GM12878 (cell line): ENCODE measurements around the gene KIF2B. TPM values are rescaled to one million over a fixed set of nuclear protein-coding genes. Genes with fewer than 3 reads are reported as not detected.

Experiments used
- ATAC-seq: fragments of 200-7000 bp; cut with Tn5 transposase; 3 replicates; pipeline ENCODE4 v1.9.1; 2020; ENCODE audit warnings: mild to moderate bottlenecking, moderate library complexity
- BruUV-seq: library from RNA; stranded (reverse); fragments of 400-500 nt; replicated peaks from 2 replicates; lab custom pipeline; 2021; lab: Mats Ljungman, UMichigan
- CTCF ChIA-PET: fragments of 300-600 bp; sonication (Branson Sonifier 250); formaldehyde crosslinking; extraction: SDS; loops from one replicate; lab custom pipeline; 2021; ENCODE audit warnings: inconsistent platforms; lab: Yijun Ruan, JAX
- POLR2A ChIA-PET: fragments of 350-600 bp; formaldehyde crosslinking; extraction: SDS; loops from one replicate; lab custom pipeline; 2021; ENCODE audit warnings: inconsistent platforms; lab: Charles Lee
- RAD21 ChIA-PET: fragments of 300-600 bp; sonication (Branson Sonifier 250); formaldehyde crosslinking; loops from one replicate; lab custom pipeline; 2023; ENCODE audit warnings: antibody characterized with exemption; ENCODE audit not compliant: unreplicated experiment; lab: Charles Lee
- SMC1A ChIA-PET: fragments of 300-600 bp; sonication (Branson Sonifier 250); formaldehyde crosslinking; loops from one replicate; lab custom pipeline; 2023; ENCODE audit not compliant: unreplicated experiment, uncharacterized antibody; lab: Charles Lee
- DNase-seq: peaks from one replicate; pipeline ENCODE4 v3.0.0-alpha.2; 2011; ENCODE audit warnings: low read depth, low spot score
- FAIRE-seq: peaks from 3 replicates; lab custom pipeline; 2011; peaks lifted over from hg19 to GRCh38; lab: Jason Lieb, UNC
- H2AFZ ChIP-seq: 2 replicates; pipeline ENCODE4 v1.6.0; 2011; ENCODE audit warnings: low read depth, low read length, control low read depth; ENCODE audit not compliant: control insufficient read depth
- H3K27ac ChIP-seq: 2 replicates; pipeline ENCODE4 v1.5.1; 2011; ENCODE audit warnings: control low read depth; ENCODE audit not compliant: control insufficient read depth, insufficient read depth
- H3K27me3 ChIP-seq, 2 experiments: replicated peaks in 1 of 2; 2 replicates each; pipeline versions ENCODE4 v1.6.0 to v1.6.1; 2011; ENCODE audit warnings: low read length in 1 of 2; ENCODE audit not compliant: control insufficient read depth in 2 of 2, insufficient read depth in 2 of 2
- H3K36me3 ChIP-seq, 2 experiments: 2 replicates each; pipeline ENCODE4 v1.5.1; 2011; ENCODE audit warnings: low read length in 1 of 2; ENCODE audit not compliant: control insufficient read depth in 2 of 2, insufficient read depth in 2 of 2
- H3K4me1 ChIP-seq: 2 replicates; pipeline ENCODE4 v1.6.1; 2011; ENCODE audit warnings: mild to moderate bottlenecking, low read length, moderate library complexity, mixed read lengths; ENCODE audit not compliant: control insufficient read depth, insufficient read depth
- H3K4me2 ChIP-seq: 2 replicates; pipeline ENCODE4 v1.6.0; 2011; ENCODE audit warnings: control low read depth; ENCODE audit not compliant: control insufficient read depth, insufficient read depth
- H3K4me3 ChIP-seq: fragments of 200-600 bp; sonication (generic); 2 replicates; pipeline ENCODE4 v1.5.1; 2016
- H3K79me2 ChIP-seq: 2 replicates; pipeline ENCODE4 v1.6.0; 2011; ENCODE audit warnings: low read length; ENCODE audit not compliant: control insufficient read depth, insufficient read depth
- H3K9ac ChIP-seq: 2 replicates; pipeline ENCODE4 v1.8.0; 2011; ENCODE audit warnings: low read length, control low read depth, mixed read lengths; ENCODE audit not compliant: control insufficient read depth, insufficient read depth
- H3K9me3 ChIP-seq: replicated peaks from 3 replicates; pipeline ENCODE4 v1.5.1; 2011; ENCODE audit warnings: mild to moderate bottlenecking, low read length; ENCODE audit not compliant: control insufficient read depth, insufficient read depth
- H4K20me1 ChIP-seq: 2 replicates; pipeline ENCODE4 v1.6.0; 2011; ENCODE audit not compliant: control insufficient read depth, insufficient read depth
- CTCF ChIP-seq, 3 experiments: IDR thresholded peaks in 2 of 3; conservative IDR thresholded peaks in 1 of 3; 2 replicates each; pipeline ENCODE4 v1.5.1; 2011; ENCODE audit warnings: low read depth in 3 of 3, low read length in 3 of 3, mild to moderate bottlenecking in 3 of 3, control low read depth in 2 of 3, moderate library complexity in 2 of 3, inconsistent platforms in 1 of 3, mixed read lengths in 1 of 3; ENCODE audit not compliant: control insufficient read depth in 2 of 3, insufficient read depth in 1 of 3; ENCODE audit errors: extremely low read depth in 1 of 3
- DPF2 ChIP-seq: fragments of 450-650 bp; IDR thresholded peaks from 2 replicates; pipeline ENCODE4 v1.6.1; 2017; ENCODE audit warnings: mild to moderate bottlenecking
- JUND ChIP-seq: IDR thresholded peaks from 2 replicates; pipeline ENCODE4 v1.6.1; 2012; ENCODE audit warnings: low read depth, mild to moderate bottlenecking, low read length, improper control_type of control experiment, moderate library complexity
- MEF2B ChIP-seq: fragments of 450-650 bp; IDR thresholded peaks from 2 replicates; pipeline ENCODE4 v1.6.1; 2018; ENCODE audit warnings: mild to moderate bottlenecking, moderate library complexity; ENCODE audit not compliant: partially characterized antibody, poor library complexity, severe bottlenecking
- NFYB ChIP-seq: IDR thresholded peaks from 2 replicates; pipeline ENCODE4 v1.6.1; 2011; ENCODE audit warnings: low read depth, mild to moderate bottlenecking, low read length, improper control_type of control experiment, moderate library complexity; ENCODE audit not compliant: insufficient read depth
- RBBP5 ChIP-seq: fragments of 200-600 bp; sonication (generic); conservative IDR thresholded peaks from 2 replicates; pipeline ENCODE4 v1.6.1; 2016
- YBX1 ChIP-seq: fragments of 450-650 bp; IDR thresholded peaks from 2 replicates; pipeline ENCODE4 v1.6.1; 2016; ENCODE audit warnings: antibody characterized with exemption
- ZNF274 ChIP-seq: IDR thresholded peaks from one replicate; pipeline ENCODE4 v1.8.0; 2011; ENCODE audit not compliant: insufficient read length, insufficient read depth
- ZNF384 ChIP-seq: IDR thresholded peaks from 2 replicates; pipeline ENCODE4 v1.6.1; 2012; ENCODE audit warnings: low read depth, mild to moderate bottlenecking, low read length, improper control_type of control experiment, borderline replicate concordance
- WGBS: methylation state at CpG from one replicate; pipeline ENCODE4 v1.1.6; 2016; ENCODE audit warnings: low lambda C conversion rate; ENCODE audit not compliant: insufficient replicate concordance, insufficient coverage; ENCODE audit errors: missing lambda C conversion rate; 5-methylcytosine and 5-hydroxymethylcytosine counted together
- in situ Hi-C: fragments of 300-500 bp; cut with MboI; formaldehyde crosslinking; loops from 9 replicates; pipeline ENCODE4 v1.14.3; 2018; ENCODE audit warnings: mixed read lengths
- intact Hi-C: fragments of 100-400 bp; cut with micrococcal nuclease; formaldehyde crosslinking; loops from one replicate; pipeline ENCODE4 v1.14.2; 2022; ENCODE audit not compliant: unreplicated experiment
- polyA plus RNA-seq, 11 experiments: library from polyadenylated mRNA; depleted of rRNA in 4 of 11; unstranded in 6 of 11; stranded (reverse) in 5 of 11; fragments of >200 nt; fragmentation: Nextera tagmentation in 4 of 11; fragmentation: Illumina TruSeq in 1 of 11; extraction: Ambion mirVana in 4 of 11; extraction: Trizol in 1 of 11; gene quantifications; 1 replicate in 1 of 11; 2 replicates in 10 of 11; pipeline versions ENCODE4 v1.2.1 to v1.2.3, GENCODE V29; 2011 to 2016; ENCODE audit warnings: inconsistent platforms in 2 of 11, missing spikeins in 2 of 11, low read depth in 1 of 11
- total RNA-seq, 4 experiments: library from RNA; depleted of rRNA in 3 of 4; stranded (reverse); fragments of >200 nt in 3 of 4; fragmentation: Illumina TruSeq in 1 of 4; extraction: Trizol in 1 of 4; gene quantifications; 2 replicates each; pipeline versions ENCODE4 v1.2.1 to v1.2.3, GENCODE V29; 2013 to 2021
- TF ChIP-seq, protein P1 (sequence below): fragments of 450-650 bp; formaldehyde crosslinking; IDR thresholded peaks from 2 replicates; pipeline ENCODE4 v1.4.0; 2022; ENCODE audit warnings: mild to moderate bottlenecking, moderate library complexity

Gene KIF2B
- total and polyA plus RNA-seq, 10 of the 15 experiments (the other 5 are each of a cell fraction or from before 2014, with no cell fraction given), result not detected

DNA sequence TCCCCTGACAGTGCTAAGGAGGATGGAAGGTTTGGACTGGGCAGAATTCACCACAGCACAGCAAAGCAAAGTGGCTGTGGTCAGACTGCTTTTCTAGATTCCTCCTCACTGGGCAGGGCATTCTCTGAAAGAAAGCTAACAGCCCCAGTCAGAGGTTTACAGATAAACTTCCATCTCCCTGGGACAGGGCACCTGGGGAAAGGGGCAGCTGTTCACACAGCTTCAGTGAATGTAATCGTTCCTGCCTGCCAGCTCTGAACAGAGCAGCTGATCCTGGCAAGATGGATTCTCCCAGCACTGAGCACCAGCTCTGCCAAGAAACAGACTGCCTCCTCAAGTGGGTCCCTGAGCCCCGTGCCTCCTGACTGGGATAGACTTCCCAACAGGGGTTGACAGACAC lies 42.4 kb upstream of the KIF2B start:
- FAIRE-seq (no peak), DNase-seq (no peak), ATAC-seq (no peak)
- Histone ChIP-seq H4K20me1 (no peaks in the 10 kb centered on the region), H3K4me1 (no peaks in the 10 kb centered on the region), H3K27ac (no peak overlapping the region), H3K9ac (no peak overlapping the region), H3K36me3 (no peaks in the 10 kb centered on the region), H3K4me2 (no peak overlapping the region), H3K4me3 (no peak overlapping the region), H3K79me2 (no peaks in the 10 kb centered on the region), H3K27me3 (no peaks in the 10 kb centered on the region), H3K9me3 (no peaks in the 10 kb centered on the region), H2AFZ (no peak overlapping the region)
- intact Hi-C loops, result no loop called here
- 0% methylated on average over 2 of the region's 2 CpGs for WGBS
- CTCF ChIA-PET, result no interaction called here
- POLR2A ChIA-PET, result no interaction called here
- in situ Hi-C loops, result no loop called here
- BruUV-seq, result no TSS peak
- RAD21 ChIA-PET, result no interaction called here
- no peak for TF ChIP-seq RBBP5
- SMC1A ChIA-PET, result no interaction called here

DNA sequence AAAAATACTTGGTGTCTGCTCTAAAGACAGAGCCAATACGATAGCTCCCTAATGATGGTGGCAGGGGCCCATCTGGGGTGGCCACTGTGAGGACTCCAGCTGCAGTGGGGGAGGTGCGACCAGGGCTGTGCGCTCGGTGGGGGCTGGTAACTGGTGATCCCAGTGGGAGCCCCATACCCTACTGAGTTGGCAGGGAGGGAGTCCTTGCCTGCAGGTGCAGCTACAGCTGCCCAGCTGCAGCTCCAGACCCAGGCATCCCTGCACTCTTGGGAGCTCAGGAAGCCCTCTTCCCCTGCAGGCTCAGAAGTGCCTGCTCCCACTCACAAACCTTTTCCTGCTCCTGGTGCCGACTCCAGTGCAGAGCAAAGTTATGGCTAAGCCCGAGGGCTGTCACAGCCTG lies 31.2 kb upstream of the KIF2B start:
- BruUV-seq, result no TSS peak
- TF ChIP-seq CTCF (IDR thresholded peaks at IDR 0.05 in 2 of 3, conservative IDR thresholded peaks at IDR 0.05 in 1 of 3; ENCODE audit: control insufficient read depth in 2 of 3, extremely low read depth in 1 of 3, insufficient read depth in 1 of 3, low read depth in 3 of 3, low read length in 3 of 3) (no peak), ZNF384 (no peak), YBX1 (no peak), ZNF274 (no peak), MEF2B (no peak), NFYB (no peak), DPF2 (no peak), JUND (no peak)
- TF ChIP-seq, protein P1, sequence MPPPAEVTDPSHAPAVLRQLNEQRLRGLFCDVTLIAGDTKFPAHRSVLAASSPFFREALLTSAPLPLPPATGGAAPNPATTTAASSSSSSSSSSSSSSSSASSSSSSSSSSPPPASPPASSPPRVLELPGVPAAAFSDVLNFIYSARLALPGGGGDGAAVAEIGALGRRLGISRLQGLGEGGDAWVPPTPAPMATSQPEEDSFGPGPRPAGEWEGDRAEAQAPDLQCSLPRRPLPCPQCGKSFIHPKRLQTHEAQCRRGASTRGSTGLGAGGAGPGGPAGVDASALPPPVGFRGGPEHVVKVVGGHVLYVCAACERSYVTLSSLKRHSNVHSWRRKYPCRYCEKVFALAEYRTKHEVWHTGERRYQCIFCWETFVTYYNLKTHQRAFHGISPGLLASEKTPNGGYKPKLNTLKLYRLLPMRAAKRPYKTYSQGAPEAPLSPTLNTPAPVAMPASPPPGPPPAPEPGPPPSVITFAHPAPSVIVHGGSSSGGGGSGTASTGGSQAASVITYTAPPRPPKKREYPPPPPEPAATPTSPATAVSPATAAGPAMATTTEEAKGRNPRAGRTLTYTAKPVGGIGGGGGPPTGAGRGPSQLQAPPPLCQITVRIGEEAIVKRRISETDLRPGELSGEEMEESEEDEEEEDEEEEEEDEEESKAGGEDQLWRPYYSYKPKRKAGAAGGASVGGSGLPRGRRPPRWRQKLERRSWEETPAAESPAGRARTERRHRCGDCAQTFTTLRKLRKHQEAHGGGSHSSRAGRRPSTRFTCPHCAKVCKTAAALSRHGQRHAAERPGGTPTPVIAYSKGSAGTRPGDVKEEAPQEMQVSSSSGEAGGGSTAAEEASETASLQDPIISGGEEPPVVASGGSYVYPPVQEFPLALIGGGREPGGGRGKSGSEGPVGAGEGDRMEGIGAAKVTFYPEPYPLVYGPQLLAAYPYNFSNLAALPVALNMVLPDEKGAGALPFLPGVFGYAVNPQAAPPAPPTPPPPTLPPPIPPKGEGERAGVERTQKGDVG, result no peak
- FAIRE-seq (no peak), ATAC-seq (no peak), DNase-seq (no peak)
- H2AFZ ChIP-seq, result no peak overlapping the region
- no peak overlapping the region for H3K4me2 ChIP-seq
- RAD21 ChIA-PET, result no interaction called here
- no peaks in the 10 kb centered on the region for H3K36me3 ChIP-seq
- H3K79me2 ChIP-seq, result no peaks in the 10 kb centered on the region
- POLR2A ChIA-PET, result no interaction called here
- no peaks in the 10 kb centered on the region for H3K4me1 ChIP-seq
- CTCF ChIA-PET, result no interaction called here
- in situ Hi-C loops, result no loop called here
- no peaks in the 10 kb centered on the region; the same call in 2 of the 3 replicates for H3K9me3 ChIP-seq
- 23% methylated on average over 6 of the region's 6 CpGs for WGBS
- H3K27me3 ChIP-seq, result no peaks in the 10 kb centered on the region
- H3K27ac ChIP-seq, result no peak overlapping the region
- no peaks in the 10 kb centered on the region for H4K20me1 ChIP-seq
- SMC1A ChIA-PET, result no interaction called here
- H3K4me3 ChIP-seq, result no peak overlapping the region
- no peak overlapping the region for H3K9ac ChIP-seq
- intact Hi-C loops, result no loop called here
